Measurements from ENCODE around the gene AMFR.

Gene AMFR

GRCh38 chr16:56325956-56326355 lies 99.4 kb downstream of the AMFR start:
- no peak for TF ChIP-seq POLR2A (IDR thresholded peaks at IDR 0.05; ENCODE audit: low read depth, low read length)
- DNase-seq (ENCODE audit: insufficient read length, low spot score) (no peak), FAIRE-seq (no peak)

GRCh38 chr16:56324406-56324805 lies 100.9 kb downstream of the AMFR start:
- no peak for FAIRE-seq

GRCh38 chr16:56321571-56321970 lies 103.8 kb downstream of the AMFR start:
- FAIRE-seq (no peak), DNase-seq (ENCODE audit: insufficient read length, low spot score) (no peak)
- TF ChIP-seq POLR2A (IDR thresholded peaks at IDR 0.05; ENCODE audit: low read depth, low read length): no peak

More at GRCh38 chr16:56324406-56324805, 100.9 kb downstream of the AMFR start:
- TF ChIP-seq POLR2A (IDR thresholded peaks at IDR 0.05; ENCODE audit: low read depth, low read length): no peak
- DNase-seq (ENCODE audit: insufficient read length, low spot score): peak; percentile 44

GRCh38 chr16:56320811-56321558 lies 104.4 kb downstream of the AMFR start:
- no peak for FAIRE-seq
- DNase-seq (ENCODE audit: insufficient read length, low spot score): no peak
- no peak for TF ChIP-seq POLR2A (IDR thresholded peaks at IDR 0.05; ENCODE audit: low read depth, low read length)

GRCh38 chr16:56320056-56320455 lies 105.3 kb downstream of the AMFR start:
- no peak for DNase-seq (ENCODE audit: insufficient read length, low spot score)
- no peak for TF ChIP-seq POLR2A (IDR thresholded peaks at IDR 0.05; ENCODE audit: low read depth, low read length)
- FAIRE-seq: no peak

GRCh38 chr16:56319376-56319775 lies 106.0 kb downstream of the AMFR start:
- no peak for TF ChIP-seq POLR2A (IDR thresholded peaks at IDR 0.05; ENCODE audit: low read depth, low read length)
- FAIRE-seq (no peak), DNase-seq (ENCODE audit: insufficient read length, low spot score) (no peak)

GRCh38 chr16:56318827-56319140 lies 106.6 kb downstream of the AMFR start:
- DNase-seq (ENCODE audit: insufficient read length, low spot score) (no peak), FAIRE-seq (no peak)
- no peak for TF ChIP-seq POLR2A (IDR thresholded peaks at IDR 0.05; ENCODE audit: low read depth, low read length)

- DNase-seq (ENCODE audit: insufficient read length, low spot score): peak; percentile 93
- no peak for FAIRE-seq
- no peak for TF ChIP-seq POLR2A (IDR thresholded peaks at IDR 0.05; ENCODE audit: low read depth, low read length)
Observed at GRCh38 chr16:56317998-56318826, 107.1 kb downstream of the AMFR start.

- DNase-seq (ENCODE audit: insufficient read length, low spot score): no peak
Observed at GRCh38 chr16:56316545-56316944, 108.8 kb downstream of the AMFR start.

GRCh38 chr16:56315955-56316354 lies 109.4 kb downstream of the AMFR start:
- FAIRE-seq (no peak), DNase-seq (ENCODE audit: insufficient read length, low spot score) (no peak)
- TF ChIP-seq POLR2A (IDR thresholded peaks at IDR 0.05; ENCODE audit: low read depth, low read length): no peak

More at GRCh38 chr16:56316545-56316944, 108.8 kb downstream of the AMFR start:
- FAIRE-seq: no peak
- no peak for TF ChIP-seq POLR2A (IDR thresholded peaks at IDR 0.05; ENCODE audit: low read depth, low read length)

GRCh38 chr16:56314244-56314850 lies 111.0 kb downstream of the AMFR start:
- no peak for TF ChIP-seq POLR2A (IDR thresholded peaks at IDR 0.05; ENCODE audit: low read depth, low read length)
- no peak for FAIRE-seq
- DNase-seq (ENCODE audit: insufficient read length, low spot score): no peak

- FAIRE-seq (no peak), DNase-seq (ENCODE audit: insufficient read length, low spot score) (no peak)
- no peak for TF ChIP-seq POLR2A (IDR thresholded peaks at IDR 0.05; ENCODE audit: low read depth, low read length)
Observed at GRCh38 chr16:56312556-56312955, 112.8 kb downstream of the AMFR start.

GRCh38 chr16:56312028-56312300 lies 113.4 kb downstream of the AMFR start:
- FAIRE-seq: no peak
- DNase-seq (ENCODE audit: insufficient read length, low spot score): no peak
- TF ChIP-seq POLR2A (IDR thresholded peaks at IDR 0.05; ENCODE audit: low read depth, low read length): no peak
